ENCODE results near the gene IL31RA. TPM values are rescaled to one million over a fixed set of nuclear protein-coding genes. Genes with fewer than 3 reads are reported as not detected.

The IL31RA gene
- total RNA-seq, 1 experiment from 2014 or later = not detected

DNA sequence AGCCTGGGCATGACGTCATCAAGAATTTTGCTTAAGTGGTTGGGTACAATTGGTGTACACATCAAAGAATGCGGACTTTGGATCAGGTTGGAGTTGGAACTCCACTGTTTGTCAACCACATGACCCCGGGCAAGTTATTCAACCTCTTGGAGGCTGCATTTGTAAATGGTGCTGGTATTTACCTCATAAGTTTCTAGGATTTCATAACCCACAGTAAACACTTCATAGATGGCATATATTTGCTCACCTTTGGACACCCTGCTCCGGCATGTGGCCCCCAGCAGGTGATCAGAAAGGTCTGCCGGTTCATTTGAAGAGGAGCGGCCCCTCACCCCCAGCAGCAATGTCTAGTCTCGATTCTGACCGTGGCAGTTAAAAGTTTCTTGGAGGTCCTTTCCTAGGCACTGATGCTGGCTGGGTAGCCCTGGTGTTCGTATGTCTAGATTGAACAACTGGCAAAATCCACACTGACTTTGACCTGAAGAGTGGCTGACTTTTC is 83.0 kb downstream of the IL31RA start:
- CTCF ChIA-PET = interaction anchor here (3.5 kb wide), 1 partner anchor 267 kb away, joined by 29 read pairs; no protein-coding TSS in a partner anchor
- Mint-ChIP-seq H3K27me3 (ENCODE audit: low read depth) (no peaks in the 10 kb centered on the region; the same call in 1 of the 2 replicates), H3K4me1 (no peaks in the 10 kb centered on the region), H3K9me3 (no peaks in the 10 kb centered on the region), H3K27ac (no peak overlapping the region), H3K4me3 (no peak overlapping the region), H3K36me3 (no peaks in the 10 kb centered on the region)
- POLR2A ChIA-PET = no interaction called here
- TF ChIP-seq GABPB1 (CRISPR knock-in tag; IDR thresholded peaks at IDR 0.05) (peak; percentile 94), ZNF121 (CRISPR knock-in tag; IDR thresholded peaks at IDR 0.05) (no peak)
- ATAC-seq (no peak), DNase-seq (ENCODE audit: low spot score) (no peak)

DNA sequence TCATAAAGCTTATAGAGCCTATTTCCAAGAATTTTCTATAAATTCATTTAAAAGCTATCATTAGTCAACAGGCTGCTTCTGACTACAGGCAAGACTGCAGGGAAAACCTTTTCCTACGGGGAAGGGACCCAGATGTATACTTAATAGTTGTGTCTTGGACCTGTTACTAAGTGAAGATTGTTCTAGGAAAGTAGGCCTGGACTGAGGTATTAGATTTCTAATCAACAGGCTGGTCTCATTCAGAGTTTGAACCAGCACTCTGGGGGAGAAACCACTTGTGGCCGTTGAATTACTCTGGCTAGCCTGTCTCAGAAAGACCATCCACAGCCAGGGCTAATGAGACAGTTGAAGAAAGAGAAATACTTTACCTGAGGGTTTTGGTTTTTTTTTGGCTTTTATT is 83.6 kb downstream of the IL31RA start:
- H3K36me3 Mint-ChIP-seq = no peaks in the 10 kb centered on the region
- H3K27ac Mint-ChIP-seq = no peak overlapping the region
- H3K4me1 Mint-ChIP-seq = no peaks in the 10 kb centered on the region
- ChIA-PET POLR2A (no interaction called here), CTCF (interaction anchor here (0.6 to 3.5 kb wide), 4 partner anchors 87 to 267 kb away, joined by 3 to 29 read pairs (median 4); no protein-coding TSS in a partner anchor)
- DNase-seq (ENCODE audit: low spot score) (no peak), ATAC-seq (no peak)
- no peak for TF ChIP-seq GRHL2 (CRISPR knock-in tag; IDR thresholded peaks at IDR 0.05; ENCODE audit: insufficient replicate concordance, severe bottlenecking)
- no peak for TF ChIP-seq GTF2I (CRISPR knock-in tag; conservative IDR thresholded peaks at IDR 0.05)
- no peak for TF ChIP-seq HMGA2 (CRISPR knock-in tag; IDR thresholded peaks at IDR 0.05)
- no peak for TF ChIP-seq ZNF219 (CRISPR knock-in tag; IDR thresholded peaks at IDR 0.05; ENCODE audit: borderline replicate concordance)
- TF ChIP-seq IRF2 (CRISPR knock-in tag; IDR thresholded peaks at IDR 0.05; ENCODE audit: borderline replicate concordance, low read depth) = no peak
- H3K4me3 Mint-ChIP-seq = no peak overlapping the region
- no peaks in the 10 kb centered on the region for H3K9me3 Mint-ChIP-seq
- H3K27me3 Mint-ChIP-seq (ENCODE audit: low read depth) = no peaks in the 10 kb centered on the region; the same call in 1 of the 2 replicates

GRCh38 chr5:55935371-55935770 is 84.2 kb downstream of the IL31RA start:
- no peak for ATAC-seq
- TF ChIP-seq, protein P1, sequence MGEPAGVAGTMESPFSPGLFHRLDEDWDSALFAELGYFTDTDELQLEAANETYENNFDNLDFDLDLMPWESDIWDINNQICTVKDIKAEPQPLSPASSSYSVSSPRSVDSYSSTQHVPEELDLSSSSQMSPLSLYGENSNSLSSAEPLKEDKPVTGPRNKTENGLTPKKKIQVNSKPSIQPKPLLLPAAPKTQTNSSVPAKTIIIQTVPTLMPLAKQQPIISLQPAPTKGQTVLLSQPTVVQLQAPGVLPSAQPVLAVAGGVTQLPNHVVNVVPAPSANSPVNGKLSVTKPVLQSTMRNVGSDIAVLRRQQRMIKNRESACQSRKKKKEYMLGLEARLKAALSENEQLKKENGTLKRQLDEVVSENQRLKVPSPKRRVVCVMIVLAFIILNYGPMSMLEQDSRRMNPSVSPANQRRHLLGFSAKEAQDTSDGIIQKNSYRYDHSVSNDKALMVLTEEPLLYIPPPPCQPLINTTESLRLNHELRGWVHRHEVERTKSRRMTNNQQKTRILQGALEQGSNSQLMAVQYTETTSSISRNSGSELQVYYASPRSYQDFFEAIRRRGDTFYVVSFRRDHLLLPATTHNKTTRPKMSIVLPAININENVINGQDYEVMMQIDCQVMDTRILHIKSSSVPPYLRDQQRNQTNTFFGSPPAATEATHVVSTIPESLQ (CRISPR knock-in tag; IDR thresholded peaks at IDR 0.05) = no peak
- TF ChIP-seq FOXK1 (CRISPR knock-in tag; IDR thresholded peaks at IDR 0.05) (no peak), ZBTB21 (CRISPR knock-in tag; IDR thresholded peaks at IDR 0.05; ENCODE audit: borderline replicate concordance) (no peak), ELF4 (CRISPR knock-in tag; IDR thresholded peaks at IDR 0.05; ENCODE audit: low read depth) (no peak), AR (CRISPR knock-in tag; IDR thresholded peaks at IDR 0.05) (no peak), JUN (CRISPR knock-in tag; IDR thresholded peaks at IDR 0.05) (no peak), HMGA2 (CRISPR knock-in tag; IDR thresholded peaks at IDR 0.05) (no peak), GABPB1 (CRISPR knock-in tag; IDR thresholded peaks at IDR 0.05) (no peak), ETV6 (CRISPR knock-in tag; IDR thresholded peaks at IDR 0.05) (no peak), OVOL2 (CRISPR knock-in tag; IDR thresholded peaks at IDR 0.05; ENCODE audit: borderline replicate concordance) (no peak), CREM (CRISPR knock-in tag; IDR thresholded peaks at IDR 0.05) (no peak), NFYB (CRISPR knock-in tag; conservative IDR thresholded peaks at IDR 0.05; ENCODE audit: low read depth) (no peak), SMAD4 (CRISPR knock-in tag; IDR thresholded peaks at IDR 0.05) (no peak), RELA (CRISPR knock-in tag; IDR thresholded peaks at IDR 0.05; ENCODE audit: borderline replicate concordance) (no peak)
- TF ChIP-seq, protein P2, sequence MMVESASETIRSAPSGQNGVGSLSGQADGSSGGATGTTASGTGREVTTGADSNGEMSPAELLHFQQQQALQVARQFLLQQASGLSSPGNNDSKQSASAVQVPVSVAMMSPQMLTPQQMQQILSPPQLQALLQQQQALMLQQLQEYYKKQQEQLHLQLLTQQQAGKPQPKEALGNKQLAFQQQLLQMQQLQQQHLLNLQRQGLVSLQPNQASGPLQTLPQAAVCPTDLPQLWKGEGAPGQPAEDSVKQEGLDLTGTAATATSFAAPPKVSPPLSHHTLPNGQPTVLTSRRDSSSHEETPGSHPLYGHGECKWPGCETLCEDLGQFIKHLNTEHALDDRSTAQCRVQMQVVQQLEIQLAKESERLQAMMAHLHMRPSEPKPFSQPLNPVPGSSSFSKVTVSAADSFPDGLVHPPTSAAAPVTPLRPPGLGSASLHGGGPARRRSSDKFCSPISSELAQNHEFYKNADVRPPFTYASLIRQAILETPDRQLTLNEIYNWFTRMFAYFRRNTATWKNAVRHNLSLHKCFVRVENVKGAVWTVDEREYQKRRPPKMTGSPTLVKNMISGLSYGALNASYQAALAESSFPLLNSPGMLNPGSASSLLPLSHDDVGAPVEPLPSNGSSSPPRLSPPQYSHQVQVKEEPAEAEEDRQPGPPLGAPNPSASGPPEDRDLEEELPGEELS (CRISPR knock-in tag; IDR thresholded peaks at IDR 0.05) = no peak
- TF ChIP-seq, protein P3, sequence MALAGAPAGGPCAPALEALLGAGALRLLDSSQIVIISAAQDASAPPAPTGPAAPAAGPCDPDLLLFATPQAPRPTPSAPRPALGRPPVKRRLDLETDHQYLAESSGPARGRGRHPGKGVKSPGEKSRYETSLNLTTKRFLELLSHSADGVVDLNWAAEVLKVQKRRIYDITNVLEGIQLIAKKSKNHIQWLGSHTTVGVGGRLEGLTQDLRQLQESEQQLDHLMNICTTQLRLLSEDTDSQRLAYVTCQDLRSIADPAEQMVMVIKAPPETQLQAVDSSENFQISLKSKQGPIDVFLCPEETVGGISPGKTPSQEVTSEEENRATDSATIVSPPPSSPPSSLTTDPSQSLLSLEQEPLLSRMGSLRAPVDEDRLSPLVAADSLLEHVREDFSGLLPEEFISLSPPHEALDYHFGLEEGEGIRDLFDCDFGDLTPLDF (CRISPR knock-in tag; IDR thresholded peaks at IDR 0.05) = no peak
- TF ChIP-seq, protein P4, sequence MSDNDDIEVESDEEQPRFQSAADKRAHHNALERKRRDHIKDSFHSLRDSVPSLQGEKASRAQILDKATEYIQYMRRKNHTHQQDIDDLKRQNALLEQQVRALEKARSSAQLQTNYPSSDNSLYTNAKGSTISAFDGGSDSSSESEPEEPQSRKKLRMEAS (CRISPR knock-in tag; IDR thresholded peaks at IDR 0.05) = no peak
- Mint-ChIP-seq H3K9me3 (no peaks in the 10 kb centered on the region), H3K4me1 (no peaks in the 10 kb centered on the region), H3K4me3 (no peak overlapping the region), H3K27me3 (ENCODE audit: low read depth) (no peaks in the 10 kb centered on the region; the same call in 1 of the 2 replicates), H3K36me3 (no peaks in the 10 kb centered on the region), H3K27ac (no peak overlapping the region)
- ChIA-PET POLR2A (no interaction called here), CTCF (interaction anchor here (0.6 to 3.5 kb wide), 5 partner anchors 12 to 266 kb away, joined by 3 to 29 read pairs (median 4); no protein-coding TSS in a partner anchor)
- DNase-seq (ENCODE audit: low spot score) = no peak

Data from WTC11 (cell line).